Lung microvascular endothelial cell (primary cell): ENCODE results near the gene LARP4B. TPM values are rescaled to one million over a fixed set of nuclear protein-coding genes. Genes with fewer than 3 reads are reported as not detected.
A peak's percentile ranks its signal among the peaks of the same experiment; 100 is the strongest.
"Not testable (repeated sequence)": the region's sequence is repeated elsewhere in the genome, so short reads cannot be mapped to it uniquely, and the experiment has no call there.

Experiments
- DNase-seq, 2 donors: peaks; one replicate each; pipeline versions ENCODE4 v3.0.0 to v3.0.0-alpha.2; 2010; ENCODE audit warnings: low read depth in 2 of 2
- total RNA-seq: library from RNA; depleted of rRNA; stranded (reverse); fragments of >200 nt; gene quantifications from 2 replicates; pipeline ENCODE4 v1.2.1, GENCODE V29; 2014

The LARP4B gene
- total RNA-seq, 1 donor from 2014 or later, result 23.2 TPM

DNA sequence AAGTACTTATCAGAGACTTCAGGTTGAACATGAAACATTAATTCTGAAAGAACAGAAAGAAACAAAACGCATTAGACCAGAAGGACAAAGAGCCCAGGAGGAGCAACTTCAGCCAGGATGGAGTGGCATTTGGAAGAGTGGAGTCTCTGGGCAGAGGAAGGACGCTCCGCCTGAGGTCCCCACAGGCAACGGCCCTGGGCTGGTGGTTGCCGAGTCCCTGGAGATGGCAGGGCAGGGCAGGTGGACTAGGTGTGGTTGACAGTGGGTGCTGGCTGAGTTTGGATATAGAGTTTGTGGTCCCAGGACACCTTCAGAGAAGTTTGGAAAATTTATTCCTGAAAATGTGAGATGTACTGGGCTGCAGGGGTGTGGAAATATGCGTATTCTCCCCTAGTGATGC lies 27.4 kb upstream of the LARP4B start:
- no peak for DNase-seq

DNA sequence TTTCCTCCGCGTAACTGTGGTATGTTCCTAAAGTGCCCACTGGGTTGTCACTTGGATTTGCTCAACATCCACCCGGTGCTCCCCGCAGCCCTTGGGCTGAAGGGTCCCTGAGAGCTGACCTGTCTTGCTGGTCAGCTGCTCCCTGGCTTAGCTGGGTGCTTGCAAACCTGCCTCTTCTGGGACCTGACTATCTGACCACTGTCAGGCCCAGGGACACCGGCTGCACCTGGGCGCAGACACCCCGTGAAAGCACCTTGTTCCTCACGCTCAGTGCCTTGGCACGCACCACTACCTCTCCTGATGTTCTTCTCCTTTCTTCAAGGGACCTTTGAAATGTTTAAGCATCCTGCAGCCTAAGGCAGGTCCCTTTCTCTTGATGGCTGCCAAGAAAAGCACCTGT lies 26.6 kb upstream of the LARP4B start:
- DNase-seq, result no peak

- DNase-seq, result no peak
Measured at GRCh38 chr10:955820-956217, 24.3 kb upstream of the LARP4B start.

DNA sequence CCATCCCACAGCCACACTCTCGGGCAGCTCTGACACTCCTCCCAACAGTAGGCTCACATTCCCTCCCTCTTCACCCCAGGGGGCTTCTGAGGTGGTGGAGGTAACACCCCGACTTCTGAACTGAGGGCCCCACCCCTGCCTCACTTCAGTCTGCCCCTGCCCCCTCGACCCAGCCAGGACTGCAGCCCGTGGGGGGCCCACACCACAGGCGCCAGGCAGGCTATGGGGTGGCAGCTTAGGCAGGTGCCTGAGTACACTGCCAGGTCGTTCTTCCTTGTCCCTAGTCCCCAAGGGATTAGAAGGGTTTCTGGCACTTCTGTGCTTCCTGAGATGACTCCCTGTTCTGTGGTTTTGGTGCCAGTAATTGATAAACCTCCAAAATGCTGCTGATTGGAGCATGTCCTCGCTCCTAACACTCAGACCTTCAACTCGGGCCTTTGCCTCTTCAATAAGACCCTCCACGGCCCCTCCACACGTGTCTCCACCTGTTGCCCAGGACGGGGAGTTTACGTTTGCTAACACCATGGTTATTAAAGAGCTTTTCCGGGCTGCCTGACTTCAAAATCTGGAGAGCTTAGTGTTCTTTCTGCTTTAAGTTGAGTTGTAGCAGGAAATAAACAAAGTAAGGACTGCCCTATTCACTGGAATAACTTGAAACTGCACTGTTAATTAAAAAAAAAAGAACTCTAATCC lies 23.8 kb upstream of the LARP4B start:
- DNase-seq, result no peak

- no peak for DNase-seq
Measured at GRCh38 chr10:954396-954795, 22.9 kb upstream of the LARP4B start.

GRCh38 chr10:953836-954235 lies 22.3 kb upstream of the LARP4B start:
- no peak for DNase-seq

DNA sequence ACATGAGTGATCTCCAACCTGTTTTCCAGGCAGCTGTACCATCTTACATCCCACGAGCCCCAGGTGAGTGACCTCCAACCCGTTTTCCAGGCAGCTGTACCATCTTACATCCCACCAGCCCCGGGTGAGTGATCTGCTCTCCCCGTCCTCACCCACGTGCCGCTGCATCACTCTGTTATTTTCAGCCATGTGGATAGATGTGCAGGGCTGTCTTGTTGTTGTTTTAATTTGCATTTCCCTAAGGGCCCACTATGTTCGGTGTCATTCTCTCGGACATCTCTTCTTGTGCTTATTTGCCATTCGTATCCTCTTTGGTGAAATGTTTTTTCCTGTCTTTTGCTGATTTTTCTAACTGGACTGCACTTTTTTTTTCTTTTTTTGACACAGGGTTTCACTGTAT lies 17.9 kb upstream of the LARP4B start:
- DNase-seq, result no peak

DNA sequence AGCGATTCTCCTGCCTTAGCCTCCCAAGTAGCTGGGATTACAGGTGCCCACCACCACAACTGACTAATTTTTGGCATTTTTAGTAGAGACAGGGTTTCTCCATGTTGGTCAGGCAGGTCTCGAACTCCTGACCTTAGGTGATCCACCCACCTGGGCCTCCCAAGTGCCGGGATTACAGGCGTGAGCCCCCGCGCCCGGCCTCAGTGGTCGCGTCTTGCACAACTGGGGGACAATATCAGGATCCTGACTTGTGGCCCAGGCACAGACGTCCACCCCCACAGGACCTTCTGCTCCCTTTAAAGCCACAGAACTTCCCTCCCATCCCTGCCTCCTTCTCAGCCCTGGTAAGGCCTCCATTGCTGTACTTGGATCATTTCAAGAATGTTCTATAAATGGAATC lies 16.8 kb upstream of the LARP4B start:
- DNase-seq, result no peak

DNA sequence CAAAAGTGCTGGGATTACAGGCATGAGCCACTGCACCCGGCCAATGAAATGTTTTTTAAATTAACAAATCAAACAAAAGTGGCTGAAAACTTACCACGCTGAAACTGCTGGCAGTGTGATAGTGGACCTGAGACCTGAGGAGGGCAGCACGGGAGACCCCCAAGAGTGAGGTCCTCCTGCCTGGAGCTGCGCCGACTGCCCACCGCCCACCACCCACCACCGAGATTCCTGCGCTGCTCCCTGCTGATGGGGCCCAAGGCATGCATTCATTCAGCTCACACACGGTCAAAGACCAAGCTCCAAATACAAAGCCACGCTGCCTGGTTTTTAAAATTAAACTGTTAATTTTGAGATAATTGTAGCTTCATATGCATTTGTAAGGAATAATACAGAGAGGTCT lies 16.4 kb upstream of the LARP4B start:
- no peak for DNase-seq

- no peak for DNase-seq
Measured at GRCh38 chr10:947051-947450, 15.5 kb upstream of the LARP4B start.

GRCh38 chr10:945778-946177 lies 14.3 kb upstream of the LARP4B start:
- DNase-seq, result no peak

DNA sequence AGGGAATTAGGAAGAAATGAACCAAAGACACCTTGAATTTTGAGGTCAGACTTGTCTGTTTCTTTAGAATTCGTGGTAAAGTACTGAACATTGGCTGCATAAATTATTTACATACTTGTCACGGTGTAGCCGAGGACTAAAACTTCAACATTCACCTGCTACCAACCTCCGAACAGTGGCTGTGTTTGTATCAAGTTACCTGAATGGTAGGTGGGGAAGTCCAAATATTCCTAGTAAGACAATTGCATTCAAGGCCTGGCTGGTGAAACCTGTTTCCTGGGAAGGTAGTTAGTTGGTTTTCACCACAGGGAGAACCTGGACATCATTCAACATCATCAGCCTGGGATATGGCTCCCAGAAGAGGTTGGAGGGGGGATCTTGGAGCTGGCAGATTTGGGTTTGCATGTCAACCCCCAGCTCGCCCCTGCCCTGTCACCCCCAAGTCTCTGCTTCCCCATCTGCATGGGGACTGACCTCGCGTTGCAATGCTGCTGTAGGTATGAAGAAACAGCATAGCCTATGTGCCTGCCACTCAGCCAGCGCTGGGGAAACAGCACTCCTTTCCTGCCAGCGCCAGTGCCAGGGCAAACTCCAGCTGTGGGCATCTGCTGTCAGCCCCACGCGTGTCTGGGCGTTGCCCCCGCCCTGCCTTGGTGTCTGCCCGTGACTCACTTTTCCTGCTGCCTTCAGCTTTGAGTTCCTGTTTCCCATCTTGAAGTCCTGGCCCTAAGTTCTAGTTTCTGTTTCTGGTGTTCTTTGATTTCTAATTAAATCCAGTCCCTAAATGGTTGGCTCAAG lies 12.7 kb upstream of the LARP4B start:
- DNase-seq, result peak; percentile 18 to 91

DNA sequence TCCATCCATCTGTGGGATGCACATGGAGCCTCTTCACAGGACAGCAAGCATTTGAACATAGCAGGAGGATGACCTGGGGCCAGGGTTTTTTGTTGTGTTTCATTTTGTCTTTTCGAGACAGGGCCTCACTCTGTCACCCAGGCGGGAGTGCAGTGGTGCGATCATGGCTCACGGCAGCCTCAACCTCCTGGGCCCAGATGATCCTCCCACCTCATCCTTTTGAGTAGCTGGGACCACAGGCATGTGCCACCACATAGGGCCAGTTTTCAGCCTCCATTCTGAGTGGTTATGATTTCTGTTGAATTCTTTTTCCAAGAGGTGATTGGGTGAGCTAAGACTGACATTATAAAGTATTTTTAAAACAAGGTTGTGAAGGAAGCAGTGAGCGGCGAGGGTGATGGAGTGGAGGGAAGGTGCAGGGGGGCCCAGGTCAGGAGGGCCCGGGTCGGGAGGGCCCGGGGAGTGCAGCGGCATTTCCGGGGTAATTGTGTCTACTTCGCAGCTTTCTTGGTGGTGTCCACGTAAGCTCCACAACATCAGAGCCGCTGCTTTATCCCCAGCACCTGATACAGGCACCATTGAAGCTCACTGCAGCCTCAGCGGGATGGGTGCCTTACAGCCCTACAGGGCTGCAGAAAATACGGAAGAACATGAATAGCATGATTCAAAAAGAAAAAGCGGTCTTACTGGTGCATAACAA lies 12.0 kb upstream of the LARP4B start:
- no peak for DNase-seq

GRCh38 chr10:938941-939678 lies 7.6 kb upstream of the LARP4B start:
- DNase-seq, result peak in 1 of 2 donors; percentile 20

- DNase-seq, result no peak
Measured at GRCh38 chr10:934746-935406, 3.4 kb upstream of the LARP4B start.

DNA sequence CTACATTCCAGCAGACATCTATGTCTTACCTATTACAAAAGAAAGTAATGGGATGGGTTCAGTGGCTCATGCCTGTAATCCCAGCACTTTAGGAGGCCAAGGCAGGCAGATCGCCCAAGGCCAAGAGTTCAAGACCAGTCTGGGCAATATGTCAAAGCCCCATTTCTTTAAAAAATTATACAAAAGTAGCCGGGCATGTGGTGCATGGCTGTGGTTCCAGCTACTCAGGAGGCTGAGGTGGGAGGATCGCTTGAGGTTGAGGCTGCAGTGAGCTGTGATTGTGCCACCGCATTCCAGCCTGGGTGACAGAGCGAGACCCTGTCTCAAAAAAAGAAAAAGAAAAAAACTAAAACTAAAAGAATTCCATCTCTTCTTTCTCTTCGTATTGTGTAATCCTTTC lies 2.7 kb upstream of the LARP4B start:
- not testable (repeated sequence) for DNase-seq

DNA sequence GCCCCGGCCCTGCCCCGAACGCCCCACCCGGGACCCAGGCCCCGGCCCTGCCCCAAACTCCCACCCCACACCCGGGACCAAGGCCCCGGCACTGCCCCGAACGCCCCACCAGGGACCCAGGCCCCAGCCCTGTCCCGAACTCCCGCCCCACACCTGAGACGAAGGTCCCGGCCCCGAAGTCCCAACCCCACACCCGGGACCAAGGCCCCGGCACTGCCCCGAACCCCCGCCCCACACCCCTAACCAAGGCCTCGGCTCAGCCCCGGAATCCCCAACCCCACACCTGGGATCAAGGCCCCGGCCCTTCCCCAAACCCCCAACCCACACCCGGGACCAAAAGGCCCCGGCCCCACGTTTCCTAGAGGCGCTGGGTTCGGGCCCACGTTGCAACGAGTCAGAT lies 1.1 kb upstream of the LARP4B start:
- DNase-seq, result no peak

GRCh38 chr10:930625-931325 lies 730 bp downstream of the LARP4B start:
- DNase-seq, result peak; percentile 49 to 59

DNA sequence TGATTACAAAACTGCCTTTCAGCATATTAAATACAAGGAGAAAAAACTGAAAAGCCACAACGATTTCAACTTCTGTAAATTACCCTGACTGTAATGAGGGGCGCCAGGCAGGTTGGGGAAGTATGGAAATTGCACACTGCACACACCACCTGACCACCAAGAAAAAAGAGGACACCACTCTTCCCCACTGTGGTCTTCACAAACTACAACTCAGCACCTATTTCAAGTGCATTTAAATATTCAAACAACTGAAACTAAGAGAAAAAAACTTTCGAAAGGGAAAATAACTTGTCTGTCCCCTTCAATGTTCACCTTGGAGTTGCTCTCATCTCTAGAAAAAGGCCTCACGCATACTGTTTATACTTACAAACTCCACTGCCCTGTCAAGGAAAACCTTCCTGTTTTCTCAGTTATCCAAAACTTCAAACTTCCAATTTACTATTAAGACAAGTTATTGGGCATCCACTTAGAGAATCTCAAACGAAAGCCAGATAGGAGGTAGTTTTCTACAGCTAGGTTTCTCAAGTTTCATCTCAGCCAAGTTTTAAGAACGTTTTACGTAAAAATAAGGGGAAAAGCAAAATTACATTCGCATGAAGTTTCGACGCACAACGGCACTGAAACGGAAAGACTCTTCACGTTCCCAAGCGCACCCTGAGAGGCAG lies 1.4 kb downstream of the LARP4B start:
- DNase-seq, result peak in 1 of 2 donors; percentile 35

DNA sequence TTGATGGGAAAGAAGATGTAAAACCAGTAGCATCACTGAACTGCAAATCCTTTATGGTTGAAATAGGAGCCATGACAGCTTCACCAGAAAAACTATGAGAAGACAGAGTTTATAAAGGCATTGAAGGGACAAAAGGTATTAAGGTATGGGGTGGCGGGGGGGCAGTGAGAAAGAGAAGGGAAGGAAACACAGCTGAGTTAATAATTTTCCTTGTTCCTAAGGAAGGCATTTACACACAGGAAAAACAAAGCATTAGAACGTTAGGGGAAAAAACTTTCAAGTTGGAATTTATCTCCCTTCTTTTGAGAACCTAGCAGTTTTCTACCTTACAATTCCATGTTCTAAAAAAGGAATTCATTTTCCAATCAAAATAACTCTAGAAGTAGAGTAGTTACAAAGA lies 4.4 kb downstream of the LARP4B start:
- no peak for DNase-seq
